ENCODE data around the gene VKORC1.

GRCh38 chr16:31109622-31110021 lies 15.0 kb upstream of the VKORC1 start:
- TF ChIP-seq ARNTL (CRISPR knock-in tag; IDR thresholded peaks at IDR 0.05; ENCODE audit: borderline replicate concordance, low read depth) (no peak), ZFP30 (CRISPR knock-in tag; IDR thresholded peaks at IDR 0.05) (no peak)

Data from SK-N-SH treated with all-trans-retinoic acid at 6 μM for 48 hours (cell line).